K562 (cell line): Measurements from ENCODE around the gene SMIM29. TPM values are rescaled to one million over a fixed set of nuclear protein-coding genes. Genes with fewer than 3 reads are reported as not detected.

ENCODE experiments used
- E2F1 ChIP-seq: sonication (generic); formaldehyde crosslinking; IDR thresholded peaks from 2 replicates; pipeline ENCODE4 v1.8.1; 2023; ENCODE audit warnings: mild to moderate bottlenecking, missing genetic modification reagents, moderate library complexity
- E2F5 ChIP-seq: sonication (generic); formaldehyde crosslinking; IDR thresholded peaks from 2 replicates; pipeline ENCODE4 v1.8.0; 2022; ENCODE audit warnings: mild to moderate bottlenecking, missing genetic modification reagents
- ETV1 ChIP-seq: fragments of 450-650 bp; conservative IDR thresholded peaks from 2 replicates; pipeline ENCODE4 v1.6.1; 2016; ENCODE audit warnings: missing genetic modification characterization, control low read depth, low read depth, missing compliant biosample characterization
- HMG20B ChIP-seq: fragments of 250-450 bp; sonication (Bioruptor Pico); IDR thresholded peaks from 2 replicates; pipeline ENCODE4 v1.5.0; 2021; ENCODE audit warnings: mild to moderate bottlenecking
- KLF1 ChIP-seq: fragments of 450-650 bp; IDR thresholded peaks from 2 replicates; pipeline ENCODE4 v1.6.1; 2016; ENCODE audit warnings: missing genetic modification characterization, missing compliant biosample characterization
- MLX ChIP-seq, 2 experiments: fragments of 450-650 bp in 1 of 2; sonication (generic) in 1 of 2; formaldehyde crosslinking; conservative IDR thresholded peaks; 2 replicates each; pipeline versions ENCODE4 v1.4.0 to v1.8.1; 2020 to 2022; ENCODE audit warnings: mild to moderate bottlenecking in 1 of 2, missing genetic modification reagents in 1 of 2
- NR2C2 ChIP-seq, 2 experiments: fragments of 200-800 bp in 1 of 2; sonication (Bioruptor generic) in 1 of 2; sonication (generic) in 1 of 2; formaldehyde crosslinking in 1 of 2; IDR thresholded peaks; 2 replicates each; pipeline versions ENCODE4 v1.6.1 to v1.8.0; 2016 to 2022; ENCODE audit warnings: mild to moderate bottlenecking in 1 of 2, missing compliant biosample characterization in 1 of 2, missing genetic modification characterization in 1 of 2, missing genetic modification reagents in 1 of 2
- RBM14 ChIP-seq: fragments of 200-400 bp; formaldehyde crosslinking; IDR thresholded peaks from 2 replicates; pipeline ENCODE4 v1.6.1; 2018; ENCODE audit warnings: low read depth, mild to moderate bottlenecking, low read length, moderate library complexity, borderline replicate concordance; ENCODE audit not compliant: insufficient read depth
- RCOR1 ChIP-seq, 2 experiments: IDR thresholded peaks; 2 replicates each; pipeline ENCODE4 v1.6.1; 2012; ENCODE audit warnings: low read depth in 2 of 2, low read length in 2 of 2, borderline replicate concordance in 1 of 2, improper control_type of control experiment in 1 of 2
- SIRT6 ChIP-seq: IDR thresholded peaks from one replicate; pipeline ENCODE4 v1.6.1; 2012; ENCODE audit warnings: low read depth, mild to moderate bottlenecking, control low read depth, inconsistent platforms, low read length, moderate library complexity
- SMARCA4 ChIP-seq: fragments of 450-650 bp; IDR thresholded peaks from 2 replicates; pipeline ENCODE4 v1.6.1; 2016
- TBL1XR1 ChIP-seq, 2 experiments: IDR thresholded peaks; 2 replicates each; pipeline ENCODE4 v1.6.1; 2012; ENCODE audit warnings: improper control_type of control experiment in 2 of 2, low read length in 2 of 2, mild to moderate bottlenecking in 1 of 2
- ZNF398 ChIP-seq: fragments of 250-450 bp; sonication (Bioruptor Pico); IDR thresholded peaks from 2 replicates; pipeline ENCODE4 v1.8.0; 2021; ENCODE audit warnings: moderate library complexity, mild to moderate bottlenecking, inconsistent platforms
- polyA plus RNA-seq, 8 experiments: library from polyadenylated mRNA; depleted of rRNA in 4 of 8; stranded (reverse) in 5 of 8; unstranded in 3 of 8; fragments of >200 nt; fragmentation: Nextera tagmentation in 2 of 8; fragmentation: Illumina TruSeq in 1 of 8; extraction: Ambion mirVana in 2 of 8; extraction: Trizol in 1 of 8; gene quantifications; 2 replicates each; pipeline versions ENCODE4 v1.2.1 to v1.2.3, GENCODE V29; 2011 to 2014; ENCODE audit warnings: inconsistent platforms in 1 of 8, missing spikeins in 1 of 8
- total RNA-seq, 7 experiments: library from RNA; depleted of rRNA in 6 of 7; stranded (reverse); fragments of >200 nt in 6 of 7; fragmentation: Illumina TruSeq in 2 of 7; extraction: Trizol in 2 of 7; gene quantifications; 2 replicates each; pipeline versions ENCODE4 v1.2.1 to v1.2.3, GENCODE V29; 2011 to 2021; ENCODE audit warnings: low replicate concordance in 1 of 7

The SMIM29 gene
- total and polyA plus RNA-seq, 9 of the 15 experiments (the other 6 are each of a cell fraction or from before 2014, with no cell fraction given): 6.5 to 36.7 (median 20.9) TPM

GRCh38 chr6:34235307-34236130 lies 13.3 kb downstream of the SMIM29 start (continued):
- TF ChIP-seq SIRT6 (no peak), RBM14 (peak; percentile 97; the same call in 1 of the 2 replicates), RCOR1 (IDR thresholded peaks at IDR 0.05; ENCODE audit: borderline replicate concordance in 1 of 2, low read depth in 2 of 2, low read length in 2 of 2) (peak in 1 of 2 experiments; percentile 2; a peak in 1 of 4 replicates), KLF1 (tag) (0 out of 2 replicates have a peak, but pooled peaks have one; percentile 35), E2F5 (CRISPR knock-in tag) (no peak), E2F1 (CRISPR knock-in tag) (no peak), SMARCA4 (no peak), HMG20B (no peak), MLX (CRISPR knock-in tag; conservative IDR thresholded peaks at IDR 0.05) (no peak; a peak in 1 of 4 replicates), ZNF398 (CRISPR knock-in tag) (no peak), TBL1XR1 (IDR thresholded peaks at IDR 0.05; ENCODE audit: low read length in 2 of 2) (peak in 1 of 2 experiments; percentile 36; a peak in 1 of 4 replicates), NR2C2 (CRISPR knock-in tag; IDR thresholded peaks at IDR 0.05) (no peak), NR2C2 (tag; IDR thresholded peaks at IDR 0.05) (peak; percentile 73), ETV1 (tag) (peak; percentile 67)
